ENCODE results near the gene ZNF792. TPM values are rescaled to one million over a fixed set of nuclear protein-coding genes. Genes with fewer than 3 reads are reported as not detected.
"Not testable (repeated sequence)": the region's sequence is repeated elsewhere in the genome, so short reads cannot be mapped to it uniquely, and the experiment has no call there.

ZNF792 gene
- polyA plus RNA-seq, 1 donor from 2014 or later = 3.7 TPM

GRCh38 chr19:35006999-35007365, 43.0 kb upstream of the ZNF792 start:
- Histone ChIP-seq H2AFZ (ENCODE audit: low read depth, low read length) (no peak overlapping the region), H3K27me3 (ENCODE audit: insufficient read depth, low read depth, low read length) (no peaks in the 10 kb centered on the region), H3K9ac (ENCODE audit: low read length) (no peak overlapping the region), H4K20me1 (ENCODE audit: insufficient read depth) (no peaks in the 10 kb centered on the region), H3K79me2 (replicated peaks; ENCODE audit: insufficient read depth, low read length) (peaks cover 37% of the 10 kb centered on the region), H3F3A (ENCODE audit: insufficient read depth, low read length, poor library complexity, severe bottlenecking) (no peaks in the 10 kb centered on the region), H3K4me3 (ENCODE audit: low read length) (no peak overlapping the region), H3K9me3 (ENCODE audit: low read length) (no peaks in the 10 kb centered on the region), H3K9me2 (ENCODE audit: insufficient read depth, low read length) (no peaks in the 10 kb centered on the region), H3K4me2 (ENCODE audit: low read length) (no peak overlapping the region), H3K27ac (ENCODE audit: low read length) (no peak overlapping the region), H3K36me3 (ENCODE audit: insufficient read depth, low read length) (no peaks in the 10 kb centered on the region)
- TF ChIP-seq EP300 (conservative IDR thresholded peaks at IDR 0.05; ENCODE audit: poor library complexity, severe bottlenecking) (no peak), SMC3 (conservative IDR thresholded peaks at IDR 0.05; ENCODE audit: poor library complexity) (no peak), RAD21 (conservative IDR thresholded peaks at IDR 0.05) (no peak), TAF1 (IDR thresholded peaks at IDR 0.05; ENCODE audit: low read depth) (no peak), EZH2 (IDR thresholded peaks at IDR 0.05; ENCODE audit: borderline replicate concordance, insufficient read depth, low read length, poor library complexity, severe bottlenecking) (no peak), POLR2AphosphoS5 (IDR thresholded peaks at IDR 0.05) (no peak), MXI1 (conservative IDR thresholded peaks at IDR 0.05; ENCODE audit: poor library complexity, severe bottlenecking) (no peak), CTCF (IDR thresholded peaks at IDR 0.05; ENCODE audit: poor library complexity, severe bottlenecking) (no peak)
- TF ChIP-seq, protein P1, sequence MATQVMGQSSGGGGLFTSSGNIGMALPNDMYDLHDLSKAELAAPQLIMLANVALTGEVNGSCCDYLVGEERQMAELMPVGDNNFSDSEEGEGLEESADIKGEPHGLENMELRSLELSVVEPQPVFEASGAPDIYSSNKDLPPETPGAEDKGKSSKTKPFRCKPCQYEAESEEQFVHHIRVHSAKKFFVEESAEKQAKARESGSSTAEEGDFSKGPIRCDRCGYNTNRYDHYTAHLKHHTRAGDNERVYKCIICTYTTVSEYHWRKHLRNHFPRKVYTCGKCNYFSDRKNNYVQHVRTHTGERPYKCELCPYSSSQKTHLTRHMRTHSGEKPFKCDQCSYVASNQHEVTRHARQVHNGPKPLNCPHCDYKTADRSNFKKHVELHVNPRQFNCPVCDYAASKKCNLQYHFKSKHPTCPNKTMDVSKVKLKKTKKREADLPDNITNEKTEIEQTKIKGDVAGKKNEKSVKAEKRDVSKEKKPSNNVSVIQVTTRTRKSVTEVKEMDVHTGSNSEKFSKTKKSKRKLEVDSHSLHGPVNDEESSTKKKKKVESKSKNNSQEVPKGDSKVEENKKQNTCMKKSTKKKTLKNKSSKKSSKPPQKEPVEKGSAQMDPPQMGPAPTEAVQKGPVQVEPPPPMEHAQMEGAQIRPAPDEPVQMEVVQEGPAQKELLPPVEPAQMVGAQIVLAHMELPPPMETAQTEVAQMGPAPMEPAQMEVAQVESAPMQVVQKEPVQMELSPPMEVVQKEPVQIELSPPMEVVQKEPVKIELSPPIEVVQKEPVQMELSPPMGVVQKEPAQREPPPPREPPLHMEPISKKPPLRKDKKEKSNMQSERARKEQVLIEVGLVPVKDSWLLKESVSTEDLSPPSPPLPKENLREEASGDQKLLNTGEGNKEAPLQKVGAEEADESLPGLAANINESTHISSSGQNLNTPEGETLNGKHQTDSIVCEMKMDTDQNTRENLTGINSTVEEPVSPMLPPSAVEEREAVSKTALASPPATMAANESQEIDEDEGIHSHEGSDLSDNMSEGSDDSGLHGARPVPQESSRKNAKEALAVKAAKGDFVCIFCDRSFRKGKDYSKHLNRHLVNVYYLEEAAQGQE (IDR thresholded peaks at IDR 0.05; ENCODE audit: borderline replicate concordance) = no peak

DNA sequence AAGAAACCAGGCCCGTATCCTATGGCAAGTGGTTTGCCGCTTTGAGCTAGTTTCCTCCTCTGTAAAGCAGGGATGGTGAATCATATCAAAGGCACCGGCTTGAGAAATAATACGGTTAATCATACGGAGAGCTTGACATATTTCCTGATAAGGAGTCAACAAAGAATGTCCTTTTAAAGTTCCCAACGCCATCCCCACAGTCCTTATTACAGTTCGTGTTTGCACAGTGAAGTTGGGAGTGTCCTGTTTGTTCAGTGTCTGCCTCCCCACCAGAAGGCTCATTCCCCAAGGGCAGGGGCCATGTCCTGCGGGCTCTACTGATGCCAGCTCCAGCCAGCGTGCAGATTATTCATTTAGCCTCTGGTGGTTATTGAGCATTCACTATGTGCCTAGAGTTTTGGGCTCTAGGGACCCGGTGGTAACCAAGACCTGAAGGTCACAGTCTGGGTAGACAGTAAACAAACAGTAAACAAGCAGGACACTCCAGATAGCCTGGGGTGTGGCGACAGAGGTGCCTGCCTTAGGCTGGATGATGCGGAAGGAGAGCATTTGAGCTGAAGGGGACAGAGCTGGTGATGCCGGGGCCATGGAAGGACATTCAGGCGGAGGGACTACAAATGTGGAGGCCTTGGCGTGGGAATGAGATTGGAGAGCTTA, 42.4 kb upstream of the ZNF792 start:
- H3K36me3 ChIP-seq (ENCODE audit: insufficient read depth, low read length) = no peaks in the 10 kb centered on the region
- TF ChIP-seq RAD21 (conservative IDR thresholded peaks at IDR 0.05) (no peak), SMC3 (conservative IDR thresholded peaks at IDR 0.05; ENCODE audit: poor library complexity) (no peak), POLR2AphosphoS5 (IDR thresholded peaks at IDR 0.05) (no peak), CTCF (IDR thresholded peaks at IDR 0.05; ENCODE audit: poor library complexity, severe bottlenecking) (no peak), MXI1 (conservative IDR thresholded peaks at IDR 0.05; ENCODE audit: poor library complexity, severe bottlenecking) (no peak), EP300 (conservative IDR thresholded peaks at IDR 0.05; ENCODE audit: poor library complexity, severe bottlenecking) (no peak)
- TF ChIP-seq, protein P1 (IDR thresholded peaks at IDR 0.05; ENCODE audit: borderline replicate concordance) = no peak
- H3K9ac ChIP-seq (ENCODE audit: low read length) = no peak overlapping the region
- H4K20me1 ChIP-seq (ENCODE audit: insufficient read depth) = no peaks in the 10 kb centered on the region
- no peak overlapping the region for H3K4me3 ChIP-seq (ENCODE audit: low read length)
- no peak overlapping the region for H3K27ac ChIP-seq (ENCODE audit: low read length)
- H3K9me2 ChIP-seq (ENCODE audit: insufficient read depth, low read length) = no peaks in the 10 kb centered on the region
- H3K4me2 ChIP-seq (ENCODE audit: low read length) = no peak overlapping the region
- no peaks in the 10 kb centered on the region for H3K27me3 ChIP-seq (ENCODE audit: insufficient read depth, low read depth, low read length)
- H2AFZ ChIP-seq (ENCODE audit: low read depth, low read length) = no peak overlapping the region
- H3K79me2 ChIP-seq (replicated peaks; ENCODE audit: insufficient read depth, low read length) = peaks cover 39% of the 10 kb centered on the region
- no peaks in the 10 kb centered on the region for H3K9me3 ChIP-seq (ENCODE audit: low read length)
- H3F3A ChIP-seq (ENCODE audit: insufficient read depth, low read length, poor library complexity, severe bottlenecking) = no peaks in the 10 kb centered on the region

- not testable (repeated sequence) for H3K4me2 ChIP-seq (ENCODE audit: low read length); H3K36me3 ChIP-seq (ENCODE audit: insufficient read depth, low read length); H2AFZ ChIP-seq (ENCODE audit: low read depth, low read length); H4K20me1 ChIP-seq (ENCODE audit: insufficient read depth); H3K9ac ChIP-seq (ENCODE audit: low read length); H3K27me3 ChIP-seq (ENCODE audit: insufficient read depth, low read depth, low read length); H3K27ac ChIP-seq (ENCODE audit: low read length); H3K9me3 ChIP-seq (ENCODE audit: low read length); H3K4me3 ChIP-seq (ENCODE audit: low read length); H3K9me2 ChIP-seq (ENCODE audit: insufficient read depth, low read length); H3F3A ChIP-seq (ENCODE audit: insufficient read depth, low read length, poor library complexity, severe bottlenecking)
- peaks cover 44% of the 10 kb centered on the region for H3K79me2 ChIP-seq (replicated peaks; ENCODE audit: insufficient read depth, low read length)
Observed at GRCh38 chr19:35006007-35006341, 41.9 kb upstream of the ZNF792 start.

Measured in neural cell (in vitro differentiated cells).